Adrenal gland (tissue), 5 donors: ENCODE data around the gene CCL14.

Source experiments
- CTCF ChIP-seq, 6 experiments: fragments of 450-650 bp in 4 of 6; fragments of 200-600 bp in 2 of 6; sonication (generic) in 1 of 6; IDR thresholded peaks; 1 replicate in 5 of 6; 2 replicates in 1 of 6; pipeline versions ENCODE4 v1.5.1 to v1.8.0; 2016 to 2021; ENCODE audit warnings: antibody characterized with exemption in 6 of 6, mild to moderate bottlenecking in 2 of 6, moderate library complexity in 1 of 6
- POLR2A ChIP-seq, 2 donors: fragments of 450-650 bp; IDR thresholded peaks; one replicate each; pipeline ENCODE4 v1.6.1; 2017; ENCODE audit warnings: antibody characterized with exemption in 2 of 2, mild to moderate bottlenecking in 2 of 2, moderate library complexity in 1 of 2
- donor health status: DM: no; HTN: no; CAD: no.

- TF ChIP-seq CTCF (IDR thresholded peaks at IDR 0.05), result no peak
- TF ChIP-seq POLR2A (IDR thresholded peaks at IDR 0.05), result no peak
Observed at GRCh38 chr17:36034127-36034526, 47.6 kb upstream of the CCL14 start.
